GM23248 (cell line): ENCODE data around the gene PTPRN2.

Source experiments
- EZH2 ChIP-seq: fragments of 200-600 bp; sonication (generic); IDR thresholded peaks from 2 replicates; pipeline ENCODE4 v1.6.1; 2018; ENCODE audit warnings: antibody characterized with exemption, mild to moderate bottlenecking; ENCODE audit not compliant: insufficient read depth, poor library complexity, severe bottlenecking
- EZH2phosphoT487 ChIP-seq: fragments of 200-600 bp; sonication (generic); IDR thresholded peaks from 2 replicates; pipeline ENCODE4 v1.6.1; 2018; ENCODE audit warnings: antibody characterized with exemption, moderate library complexity, mild to moderate bottlenecking, low read depth; ENCODE audit not compliant: insufficient read depth

DNA sequence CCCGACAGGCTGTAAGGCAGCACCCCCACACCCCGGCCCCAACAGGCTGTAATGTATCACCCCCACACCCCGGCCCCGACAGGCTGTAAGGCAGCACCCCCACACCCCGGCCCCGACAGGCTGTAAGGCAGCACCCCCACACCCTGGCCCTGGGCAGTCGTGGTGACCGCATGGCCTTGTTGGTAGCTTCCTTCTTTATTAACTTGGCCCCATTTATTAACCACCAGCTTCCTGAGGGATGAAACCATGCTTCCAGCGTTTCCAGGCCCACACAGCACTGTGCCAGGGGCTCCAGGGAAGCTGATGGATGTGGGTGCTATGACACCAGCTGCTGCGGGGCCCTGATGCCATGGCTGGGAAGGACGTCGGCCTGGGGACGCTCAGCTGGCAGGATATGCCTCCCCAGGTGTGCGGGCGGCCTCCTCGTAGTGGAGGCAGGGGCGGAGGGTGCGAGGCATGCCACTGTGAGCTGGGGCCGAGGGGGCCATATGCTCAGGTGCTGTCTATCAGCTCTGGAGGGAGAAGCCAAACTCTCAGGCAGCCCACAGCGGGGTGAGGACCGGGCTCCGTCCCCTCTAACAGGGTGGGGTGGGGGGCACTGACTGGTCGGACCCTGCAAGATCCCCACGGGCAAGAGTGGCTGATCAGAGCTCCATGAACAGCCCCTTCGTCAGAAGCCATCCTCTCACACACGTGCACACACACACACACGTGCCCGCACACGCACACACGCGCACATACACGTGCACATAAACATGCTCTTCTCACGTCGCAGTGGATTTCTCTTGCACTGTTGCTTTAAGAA, 311.0 kb downstream of the PTPRN2 start:
- TF ChIP-seq EZH2 (no peak), EZH2phosphoT487 (no peak)
